Thoracic aorta (tissue), 2 donors: Measurements from ENCODE around the gene CNTNAP4. TPM values are rescaled to one million over a fixed set of nuclear protein-coding genes. Genes with fewer than 3 reads are reported as not detected.

Experiments
- ATAC-seq: fragments of 150-250 bp; one replicate; pipeline ENCODE4 v1.8.0; 2017; ENCODE audit warnings: low read depth; ENCODE audit not compliant: insufficient number of reproducible peaks, low FRiP score
- DNase-seq: peaks from one replicate; pipeline ENCODE4 v3.0.0-alpha.2; 2020; ENCODE audit warnings: low spot score
- H3K27ac ChIP-seq, 2 donors: fragments of 200-600 bp; sonication (generic); 1 replicate in 1 of 2; 2 replicates in 1 of 2; pipeline ENCODE4 v1.5.1; 2016; ENCODE audit warnings: mild to moderate bottlenecking in 2 of 2, moderate library complexity in 2 of 2
- H3K27me3 ChIP-seq: fragments of 200-600 bp; sonication (generic); replicated peaks from 2 replicates; pipeline ENCODE4 v1.6.0; 2016; ENCODE audit warnings: mild to moderate bottlenecking; ENCODE audit not compliant: insufficient read depth
- H3K36me3 ChIP-seq: fragments of 200-600 bp; sonication (generic); one replicate; pipeline ENCODE4 v1.5.1; 2016
- H3K4me1 ChIP-seq, 2 donors: fragments of 200-600 bp; sonication (generic); 1 replicate in 1 of 2; 2 replicates in 1 of 2; pipeline versions ENCODE4 v1.5.1 to v1.6.0; 2016; ENCODE audit warnings: low read depth in 2 of 2, mild to moderate bottlenecking in 1 of 2; ENCODE audit not compliant: control insufficient read depth in 1 of 2
- H3K4me3 ChIP-seq: fragments of 200-600 bp; sonication (generic); 2 replicates; pipeline ENCODE4 v1.5.1; 2016; ENCODE audit warnings: mild to moderate bottlenecking
- H3K9me3 ChIP-seq: fragments of 200-600 bp; sonication (generic); 2 replicates; pipeline ENCODE4 v1.5.1; 2016
- CTCF ChIP-seq: fragments of 200-600 bp; sonication (generic); IDR thresholded peaks from one replicate; pipeline ENCODE4 v1.5.1; 2019; ENCODE audit warnings: antibody characterized with exemption
- total RNA-seq, 2 donors: library from RNA; depleted of rRNA; stranded (reverse); fragments of >200 nt; gene quantifications; one replicate each; pipeline versions ENCODE4 v1.1.0 to v1.2.3, GENCODE V29; 2016

CNTNAP4 gene
- total RNA-seq, 2 donors from 2014 or later: not detected

GRCh38 chr16:76335180-76335974 is 58.2 kb downstream of the CNTNAP4 start:
- Histone ChIP-seq H3K27ac (no peak overlapping the region), H3K36me3 (no peaks in the 10 kb centered on the region), H3K4me1 (no peaks in the 10 kb centered on the region), H3K4me3 (no peak overlapping the region), H3K27me3 (no peaks in the 10 kb centered on the region), H3K9me3 (no peaks in the 10 kb centered on the region)
- TF ChIP-seq CTCF: no peak
- ATAC-seq: no peak
- no peak for DNase-seq

- Histone ChIP-seq H3K4me3 (no peak overlapping the region), H3K4me1 (no peaks in the 10 kb centered on the region), H3K27ac (no peak overlapping the region), H3K27me3 (no peaks in the 10 kb centered on the region), H3K9me3 (no peaks in the 10 kb centered on the region), H3K36me3 (no peaks in the 10 kb centered on the region)
- no peak for TF ChIP-seq CTCF
- ATAC-seq: no peak
- DNase-seq: no peak
Observed at GRCh38 chr16:76336112-76336511, 58.9 kb downstream of the CNTNAP4 start.

GRCh38 chr16:76338472-76338871 is 61.3 kb downstream of the CNTNAP4 start:
- Histone ChIP-seq H3K27ac (no peak overlapping the region), H3K36me3 (no peaks in the 10 kb centered on the region), H3K4me1 (no peaks in the 10 kb centered on the region), H3K4me3 (no peak overlapping the region), H3K9me3 (no peaks in the 10 kb centered on the region), H3K27me3 (no peaks in the 10 kb centered on the region)
- ATAC-seq (no peak), DNase-seq (no peak)
- no peak for TF ChIP-seq CTCF

- H3K9me3 ChIP-seq: no peaks in the 10 kb centered on the region
- H3K27ac ChIP-seq: no peak overlapping the region
- H3K4me1 ChIP-seq: no peaks in the 10 kb centered on the region
- no peak for TF ChIP-seq CTCF
- H3K4me3 ChIP-seq: no peak overlapping the region
- DNase-seq (no peak), ATAC-seq (no peak)
- no peaks in the 10 kb centered on the region for H3K36me3 ChIP-seq
- H3K27me3 ChIP-seq: no peaks in the 10 kb centered on the region
Observed at GRCh38 chr16:76343769-76344168, 66.6 kb downstream of the CNTNAP4 start.

GRCh38 chr16:76345163-76345661 is 68.0 kb downstream of the CNTNAP4 start:
- no peaks in the 10 kb centered on the region for H3K4me1 ChIP-seq
- ATAC-seq: no peak
- no peaks in the 10 kb centered on the region for H3K27me3 ChIP-seq
- no peaks in the 10 kb centered on the region for H3K36me3 ChIP-seq
- no peak overlapping the region for H3K4me3 ChIP-seq
- no peak for TF ChIP-seq CTCF
- no peak overlapping the region for H3K27ac ChIP-seq
- no peaks in the 10 kb centered on the region for H3K9me3 ChIP-seq
- DNase-seq: no peak
